Prostate gland (tissue), 2 donors: Measurements from ENCODE around the gene FLVCR2. TPM values are rescaled to one million over a fixed set of nuclear protein-coding genes. Genes with fewer than 3 reads are reported as not detected.

Experiments
- DNase-seq: peaks from one replicate; pipeline ENCODE4 v3.0.0-alpha.2; 2019; ENCODE audit warnings: low spot score
- H3K27ac ChIP-seq, 2 donors: fragments of 200-600 bp; sonication (generic); 2 replicates each; pipeline ENCODE4 v1.5.1; 2017 to 2019
- H3K27me3 ChIP-seq: fragments of 200-600 bp; sonication (generic); replicated peaks from 2 replicates; pipeline ENCODE4 v1.5.1; 2019; ENCODE audit not compliant: insufficient read depth
- H3K36me3 ChIP-seq, 2 donors: fragments of 200-600 bp; sonication (generic); 1 replicate in 1 of 2; 2 replicates in 1 of 2; pipeline versions ENCODE4 v1.5.1 to v1.8.1; 2017 to 2019
- H3K4me1 ChIP-seq: fragments of 200-600 bp; sonication (generic); replicated peaks from 2 replicates; pipeline ENCODE4 v1.5.1; 2019
- H3K4me3 ChIP-seq, 2 donors: fragments of 200-600 bp; sonication (generic); 2 replicates each; pipeline ENCODE4 v1.5.1; 2017 to 2019
- H3K9me3 ChIP-seq: fragments of 200-600 bp; sonication (generic); 2 replicates; pipeline ENCODE4 v1.5.1; 2017
- CTCF ChIP-seq, 4 experiments: fragments of 200-600 bp in 2 of 4; fragments of 450-650 bp in 2 of 4; sonication (generic) in 2 of 4; IDR thresholded peaks; 1 replicate in 3 of 4; 2 replicates in 1 of 4; pipeline ENCODE4 v1.5.1; 2016 to 2019; ENCODE audit warnings: antibody characterized with exemption in 4 of 4, mild to moderate bottlenecking in 2 of 4, moderate library complexity in 2 of 4
- POLR2A ChIP-seq: fragments of 450-650 bp; IDR thresholded peaks from one replicate; pipeline ENCODE4 v1.6.1; 2016; ENCODE audit warnings: antibody characterized with exemption, mild to moderate bottlenecking
- POLR2AphosphoS5 ChIP-seq: sonication (generic); formaldehyde crosslinking; IDR thresholded peaks from one replicate; pipeline ENCODE4 v1.6.1; 2017; ENCODE audit warnings: antibody characterized with exemption
- WGBS: methylation state at CpG from one replicate; pipeline ENCODE4 v1.1.5; 2018; 5-methylcytosine and 5-hydroxymethylcytosine counted together
- intact Hi-C: fragments of 100-400 bp; cut with DNase I; formaldehyde crosslinking; loops from one replicate; pipeline ENCODE4 v1.14.2; 2022
- total RNA-seq, 2 donors: library from RNA; depleted of rRNA; stranded (reverse); fragments of >200 nt; gene quantifications; one replicate each; pipeline ENCODE4 v1.1.0, GENCODE V29; 2016

Gene FLVCR2
- total RNA-seq, 2 donors from 2014 or later, result 3.1 to 22.2 TPM

- Histone ChIP-seq H3K4me3 (no peak overlapping the region), H3K27me3 (no peaks in the 10 kb centered on the region), H3K4me1 (peaks cover 5% of the 10 kb centered on the region), H3K36me3 (no peaks in the 10 kb centered on the region), H3K27ac (peak overlapping the region; percentile 21 to 46), H3K9me3 (no peaks in the 10 kb centered on the region)
- no peak for DNase-seq
- intact Hi-C loops, result no loop called here
- WGBS, result 56% methylated on average over 9 of the region's 9 CpGs
- peak; percentile 27 for TF ChIP-seq POLR2AphosphoS5
- TF ChIP-seq POLR2A, result no peak
- TF ChIP-seq CTCF (IDR thresholded peaks at IDR 0.05), result no peak
Measured at GRCh38 chr14:75609606-75610475, 31.4 kb downstream of the FLVCR2 start.

- no peak overlapping the region for H3K4me3 ChIP-seq
- intact Hi-C loops, result no loop called here
- H3K27ac ChIP-seq, result peak overlapping the region; percentile 21 to 46
- peaks cover 3% of the 10 kb centered on the region for H3K4me1 ChIP-seq
- no peak for DNase-seq
- no peaks in the 10 kb centered on the region for H3K27me3 ChIP-seq
- TF ChIP-seq CTCF (IDR thresholded peaks at IDR 0.05), result no peak
- no peak for TF ChIP-seq POLR2AphosphoS5
- no peak for TF ChIP-seq POLR2A
- no peaks in the 10 kb centered on the region for H3K9me3 ChIP-seq
- 81% methylated on average over 4 of the region's 4 CpGs for WGBS
- no peaks in the 10 kb centered on the region for H3K36me3 ChIP-seq
Measured at GRCh38 chr14:75610834-75611233, 32.4 kb downstream of the FLVCR2 start.

- intact Hi-C loops, result no loop called here
- TF ChIP-seq POLR2A (no peak), CTCF (IDR thresholded peaks at IDR 0.05) (no peak), POLR2AphosphoS5 (no peak)
- H3K4me3 ChIP-seq, result no peak overlapping the region
- no peaks in the 10 kb centered on the region for H3K27me3 ChIP-seq
- WGBS, result 73% methylated on average over 4 of the region's 4 CpGs
- no peak for DNase-seq
- no peaks in the 10 kb centered on the region for H3K36me3 ChIP-seq
- no peak overlapping the region for H3K27ac ChIP-seq
- H3K9me3 ChIP-seq, result no peaks in the 10 kb centered on the region
- H3K4me1 ChIP-seq, result no peaks in the 10 kb centered on the region
Measured at GRCh38 chr14:75612157-75612556, 33.7 kb downstream of the FLVCR2 start.

GRCh38 chr14:75614179-75614578 lies 35.8 kb downstream of the FLVCR2 start:
- H3K27ac ChIP-seq, result no peak overlapping the region
- H3K9me3 ChIP-seq, result no peaks in the 10 kb centered on the region
- H3K4me3 ChIP-seq, result no peak overlapping the region
- DNase-seq, result no peak
- no peaks in the 10 kb centered on the region for H3K27me3 ChIP-seq
- TF ChIP-seq POLR2AphosphoS5 (no peak), POLR2A (no peak), CTCF (IDR thresholded peaks at IDR 0.05) (no peak)
- H3K36me3 ChIP-seq, result no peaks in the 10 kb centered on the region
- intact Hi-C loops, result no loop called here
- 63% methylated on average over 4 of the region's 4 CpGs for WGBS
- no peaks in the 10 kb centered on the region for H3K4me1 ChIP-seq

GRCh38 chr14:75615200-75615599 lies 36.8 kb downstream of the FLVCR2 start:
- H3K4me3 ChIP-seq, result no peak overlapping the region
- H3K27ac ChIP-seq, result no peak overlapping the region
- H3K9me3 ChIP-seq, result no peaks in the 10 kb centered on the region
- no peak for TF ChIP-seq POLR2A
- TF ChIP-seq CTCF (IDR thresholded peaks at IDR 0.05), result no peak
- TF ChIP-seq POLR2AphosphoS5, result no peak
- WGBS, result 87% methylated on average over 4 of the region's 4 CpGs
- intact Hi-C loops, result no loop called here
- DNase-seq, result no peak
- no peaks in the 10 kb centered on the region for H3K36me3 ChIP-seq
- H3K4me1 ChIP-seq, result no peaks in the 10 kb centered on the region
- H3K27me3 ChIP-seq, result no peaks in the 10 kb centered on the region
